ENCODE measurements around the gene SRCIN1.

The SRCIN1 gene

DNA sequence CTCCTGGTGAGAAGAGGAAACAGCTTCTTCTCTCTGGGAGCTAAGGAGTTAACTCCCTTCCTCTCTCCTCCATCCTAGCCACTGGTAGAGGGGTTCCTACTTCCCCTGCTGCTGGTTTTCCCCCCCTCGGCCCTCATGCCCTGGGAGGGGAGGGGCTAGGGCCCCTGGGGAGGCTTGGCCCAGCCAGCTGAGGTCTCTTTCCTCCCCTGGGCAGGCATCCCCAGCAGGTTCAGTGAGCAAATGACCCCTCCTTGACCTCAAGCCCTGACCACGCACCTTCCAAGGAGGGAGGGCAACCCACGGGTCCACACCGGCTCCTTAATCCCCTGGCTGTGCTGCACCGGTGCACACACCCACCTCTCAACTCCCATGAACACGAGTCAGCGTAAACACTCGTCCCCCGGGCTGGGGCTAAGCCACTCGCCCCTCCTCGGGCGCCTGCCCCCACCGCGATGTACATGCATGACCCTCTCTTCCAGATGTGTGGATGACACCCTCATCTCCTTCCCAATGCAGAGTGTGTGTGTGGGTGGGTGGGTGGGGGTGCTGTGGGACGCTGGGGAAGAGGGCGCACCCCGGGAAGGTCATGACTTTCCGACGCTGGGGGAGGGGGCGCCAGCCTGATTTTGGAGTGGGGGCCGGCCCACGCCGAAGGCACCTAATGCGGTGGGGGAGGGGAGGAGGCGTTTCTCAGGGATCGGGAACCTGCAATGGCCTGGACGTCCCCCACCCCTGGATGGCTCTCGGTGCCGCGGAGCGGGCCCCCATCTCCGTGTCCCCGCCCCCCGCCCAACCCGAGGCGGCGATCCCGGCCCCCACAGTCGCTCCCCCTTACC is 33.7 kb downstream of the SRCIN1 start:
- no peak for TF ChIP-seq GATA2 (IDR thresholded peaks at IDR 0.05; ENCODE audit: low read depth, low read length)
- no peak for TF ChIP-seq GATA3 (IDR thresholded peaks at IDR 0.05; ENCODE audit: low read depth, low read length)

DNA sequence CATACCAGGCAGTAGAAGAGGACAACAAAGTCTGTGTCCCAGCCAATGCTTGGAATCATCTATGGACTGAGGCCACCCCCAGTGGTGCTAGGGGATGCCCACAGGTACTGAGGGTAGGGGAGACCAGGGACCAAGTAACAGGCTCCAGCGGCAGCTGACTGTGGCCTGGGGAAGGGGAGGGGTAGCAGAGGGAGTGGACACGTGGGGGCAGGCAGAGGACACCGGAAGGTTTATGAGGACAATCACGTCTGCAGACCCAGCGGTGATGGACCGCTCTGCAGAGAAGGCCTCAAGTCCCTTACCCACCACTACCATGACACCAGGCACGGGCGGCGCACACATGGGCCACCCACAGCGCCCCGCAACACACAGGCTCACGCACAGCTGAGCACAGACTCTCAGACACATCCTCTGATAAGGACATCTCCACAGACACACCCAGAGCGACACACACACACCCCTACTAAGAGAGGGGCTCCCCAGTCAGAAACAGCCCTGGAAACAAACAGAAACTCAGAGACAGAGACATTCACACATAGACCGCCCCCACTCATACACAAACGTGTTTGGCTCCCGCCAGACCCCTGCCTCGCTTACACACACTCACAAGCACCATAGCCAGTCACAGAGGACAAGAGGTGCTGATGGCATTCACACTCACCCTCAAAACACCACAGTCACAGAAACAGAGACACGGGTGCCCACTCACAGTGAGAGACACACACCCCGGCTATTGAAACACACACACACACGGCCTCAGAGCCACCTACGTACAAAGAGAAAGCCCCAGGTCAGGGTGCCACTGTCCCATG is 35.8 kb downstream of the SRCIN1 start:
- TF ChIP-seq GATA3 (IDR thresholded peaks at IDR 0.05; ENCODE audit: low read depth, low read length) = no peak
- no peak for TF ChIP-seq GATA2 (IDR thresholded peaks at IDR 0.05; ENCODE audit: low read depth, low read length)

- TF ChIP-seq GATA2 (IDR thresholded peaks at IDR 0.05; ENCODE audit: low read depth, low read length) (no peak), GATA3 (IDR thresholded peaks at IDR 0.05; ENCODE audit: low read depth, low read length) (no peak)
These were observed 36.8 kb downstream of the SRCIN1 start for GRCh38 chr17:38568845-38569510.

DNA sequence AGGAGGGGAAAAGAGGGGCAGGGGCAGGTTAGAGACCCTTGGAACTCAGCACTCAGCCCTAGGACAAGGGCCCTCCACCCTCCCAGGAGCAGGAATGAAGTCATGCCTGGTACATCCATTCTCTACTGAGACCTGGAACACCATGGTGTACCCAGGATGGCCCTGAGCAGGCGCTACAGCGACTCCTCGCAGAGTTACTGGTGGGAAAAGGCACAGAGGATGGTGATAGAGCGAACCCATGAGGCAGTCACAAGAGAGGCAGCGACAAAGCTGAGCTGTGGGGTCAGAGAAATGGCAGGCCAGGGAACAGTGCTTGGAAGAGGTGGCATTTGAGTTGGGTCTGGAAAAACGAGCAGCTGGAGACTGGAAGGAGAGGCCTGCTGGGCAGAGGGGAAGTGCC is 37.5 kb downstream of the SRCIN1 start:
- TF ChIP-seq GATA3 (IDR thresholded peaks at IDR 0.05; ENCODE audit: low read depth, low read length) (no peak), GATA2 (IDR thresholded peaks at IDR 0.05; ENCODE audit: low read depth, low read length) (no peak)

DNA sequence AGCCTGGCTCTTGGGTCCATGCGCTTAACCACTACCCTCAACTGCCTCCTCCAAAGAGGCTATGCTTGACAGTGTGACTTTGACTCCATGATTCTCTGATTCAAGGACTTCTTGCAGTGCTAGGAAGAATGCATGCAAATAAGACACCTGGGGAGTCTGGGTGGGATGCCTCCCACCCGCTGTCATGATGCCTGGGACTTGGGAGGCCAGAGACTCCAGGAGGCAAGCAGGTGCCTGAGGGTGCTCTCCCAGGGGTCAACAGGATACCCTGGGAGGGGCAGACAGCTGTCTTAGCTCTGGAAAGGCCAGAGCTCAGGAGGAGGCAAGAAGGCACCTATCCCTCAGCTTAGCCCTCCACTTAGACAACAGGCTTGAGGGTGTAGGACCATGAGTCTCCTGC is 38.4 kb downstream of the SRCIN1 start:
- TF ChIP-seq GATA2 (IDR thresholded peaks at IDR 0.05; ENCODE audit: low read depth, low read length) (no peak), GATA3 (IDR thresholded peaks at IDR 0.05; ENCODE audit: low read depth, low read length) (no peak)

- TF ChIP-seq GATA2 (IDR thresholded peaks at IDR 0.05; ENCODE audit: low read depth, low read length) (no peak), GATA3 (IDR thresholded peaks at IDR 0.05; ENCODE audit: low read depth, low read length) (no peak)
These were observed 39.1 kb downstream of the SRCIN1 start for GRCh38 chr17:38566666-38567031.

DNA sequence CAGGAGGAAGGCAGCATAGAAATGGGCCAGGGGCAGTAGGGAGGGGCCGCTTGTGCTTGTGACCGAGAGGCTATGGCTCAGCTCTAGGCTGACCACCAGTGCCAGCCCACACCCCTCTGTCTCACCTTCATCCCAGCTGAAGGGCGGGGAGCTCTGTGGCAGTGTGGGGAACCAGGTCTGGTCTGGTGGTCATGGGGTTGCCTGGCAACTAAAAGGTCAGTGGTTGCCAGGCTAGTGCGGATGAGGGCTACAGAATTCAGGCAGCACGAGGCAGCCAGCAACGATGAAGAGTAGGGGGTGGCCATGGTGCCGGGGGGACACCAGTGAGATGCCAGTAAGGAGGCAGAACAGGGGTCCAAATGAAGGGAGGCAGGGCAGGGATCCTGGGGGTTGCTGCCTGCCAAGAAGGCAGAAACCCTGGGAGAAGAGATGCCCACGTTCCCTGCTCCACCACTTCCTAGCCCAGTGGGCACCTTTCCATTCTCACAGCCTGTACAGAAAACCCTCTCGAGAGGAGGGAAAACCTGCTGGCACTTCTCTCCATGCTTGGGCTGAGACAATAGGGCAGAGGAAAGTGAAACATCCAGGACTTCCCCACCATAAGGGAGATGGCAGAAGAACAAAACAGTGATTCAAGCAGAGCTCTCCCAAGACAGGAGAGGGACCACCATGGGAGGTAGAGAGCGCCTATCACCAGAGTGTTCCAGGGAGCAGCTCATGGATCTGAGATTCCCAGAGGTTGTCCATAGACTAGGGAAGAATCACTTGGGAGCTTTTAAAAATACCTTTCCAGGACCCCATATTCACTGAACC is 39.7 kb downstream of the SRCIN1 start:
- no peak for TF ChIP-seq GATA2 (IDR thresholded peaks at IDR 0.05; ENCODE audit: low read depth, low read length)
- TF ChIP-seq GATA3 (IDR thresholded peaks at IDR 0.05; ENCODE audit: low read depth, low read length) = no peak

- TF ChIP-seq GATA2 (IDR thresholded peaks at IDR 0.05; ENCODE audit: low read depth, low read length) (no peak), GATA3 (IDR thresholded peaks at IDR 0.05; ENCODE audit: low read depth, low read length) (no peak)
These were observed 40.9 kb downstream of the SRCIN1 start for GRCh38 chr17:38564869-38565268.

GRCh38 chr17:38564254-38564837 is 41.4 kb downstream of the SRCIN1 start:
- TF ChIP-seq GATA3 (IDR thresholded peaks at IDR 0.05; ENCODE audit: low read depth, low read length) (no peak), GATA2 (IDR thresholded peaks at IDR 0.05; ENCODE audit: low read depth, low read length) (no peak)

DNA sequence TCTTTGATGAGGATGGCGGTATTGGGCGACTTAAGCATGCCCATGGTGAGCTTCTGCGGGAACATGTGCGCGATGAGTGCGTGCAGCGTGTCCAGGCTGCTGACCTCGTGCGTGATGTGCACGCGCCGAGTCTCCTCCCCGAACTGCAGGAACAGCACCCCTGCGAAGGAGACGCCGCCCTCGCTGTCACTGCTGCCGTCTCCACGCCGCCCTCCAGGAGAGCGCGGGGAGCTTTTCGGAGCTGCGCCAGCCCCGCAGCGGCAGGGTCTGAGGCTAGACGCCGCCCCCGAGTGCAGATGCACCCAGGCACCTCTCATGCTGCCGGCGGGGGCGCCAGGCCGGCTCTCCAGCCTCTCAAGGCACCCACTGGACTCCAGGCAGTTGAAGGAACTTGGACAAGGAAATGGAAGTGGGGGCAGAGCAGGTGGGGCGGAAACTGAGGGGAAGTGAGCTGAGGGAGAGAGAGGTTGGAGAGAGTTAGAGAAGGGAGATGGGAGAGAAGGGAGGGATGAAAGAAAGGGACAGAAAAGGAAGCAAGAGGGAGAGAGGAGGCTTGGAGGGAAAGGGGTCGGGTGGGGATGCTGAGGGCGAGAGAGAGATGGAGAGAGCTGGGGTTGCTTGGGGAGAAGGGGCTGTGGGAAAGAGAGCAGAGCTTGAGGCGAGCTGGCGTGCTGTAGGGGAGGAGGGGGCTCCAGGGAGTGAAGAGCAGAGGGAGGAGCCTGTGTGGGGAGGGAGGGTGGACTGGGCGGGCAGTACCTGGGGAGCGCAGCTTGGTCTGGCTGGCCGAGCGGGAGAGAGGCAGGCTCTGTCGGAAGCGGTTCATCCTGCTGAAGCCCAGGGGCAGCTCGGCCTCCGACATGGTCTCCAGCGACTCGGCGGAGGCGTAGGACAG is 42.1 kb downstream of the SRCIN1 start:
- TF ChIP-seq GATA2 (IDR thresholded peaks at IDR 0.05; ENCODE audit: low read depth, low read length) (no peak), GATA3 (IDR thresholded peaks at IDR 0.05; ENCODE audit: low read depth, low read length) (no peak)

DNA sequence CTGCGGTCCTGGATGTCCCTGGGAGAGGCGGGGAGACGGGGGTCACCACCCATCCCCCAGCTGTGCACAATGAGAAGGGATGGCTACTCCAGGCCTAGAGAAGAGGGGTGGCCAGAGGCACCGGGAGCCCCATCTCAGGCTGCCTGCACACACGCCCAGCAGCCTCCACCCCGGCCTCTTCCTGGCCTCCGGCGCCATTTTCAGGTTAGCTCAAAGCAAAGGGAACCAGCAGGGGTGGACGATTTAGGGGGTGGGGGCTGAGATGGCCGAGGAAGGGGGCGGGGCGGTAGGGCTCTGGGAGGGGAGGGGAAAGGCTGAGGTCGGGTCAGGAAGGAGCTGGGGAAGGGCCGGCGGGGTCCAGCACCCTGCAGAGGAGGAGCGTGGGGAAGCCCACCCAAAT is 42.8 kb downstream of the SRCIN1 start:
- TF ChIP-seq GATA3 (IDR thresholded peaks at IDR 0.05; ENCODE audit: low read depth, low read length) = no peak
- no peak for TF ChIP-seq GATA2 (IDR thresholded peaks at IDR 0.05; ENCODE audit: low read depth, low read length)

GRCh38 chr17:38562215-38562569 is 43.6 kb downstream of the SRCIN1 start:
- TF ChIP-seq GATA3 (IDR thresholded peaks at IDR 0.05; ENCODE audit: low read depth, low read length) = no peak
- TF ChIP-seq GATA2 (IDR thresholded peaks at IDR 0.05; ENCODE audit: low read depth, low read length) = no peak

Measured in SH-SY5Y (cell line).